Prostate gland (tissue), 2 donors: ENCODE results near the gene JSRP1.

Source experiments
- POLR2A ChIP-seq: fragments of 450-650 bp; IDR thresholded peaks from one replicate; pipeline ENCODE4 v1.6.1; 2016; ENCODE audit warnings: antibody characterized with exemption, mild to moderate bottlenecking
- POLR2AphosphoS5 ChIP-seq: sonication (generic); formaldehyde crosslinking; IDR thresholded peaks from one replicate; pipeline ENCODE4 v1.6.1; 2017; ENCODE audit warnings: antibody characterized with exemption
- TF ChIP-seq, protein P1 (sequence below), 4 experiments: fragments of 200-600 bp in 2 of 4; fragments of 450-650 bp in 2 of 4; sonication (generic) in 2 of 4; IDR thresholded peaks; 1 replicate in 3 of 4; 2 replicates in 1 of 4; pipeline ENCODE4 v1.5.1; 2016 to 2019; ENCODE audit warnings: antibody characterized with exemption in 4 of 4, mild to moderate bottlenecking in 2 of 4, moderate library complexity in 2 of 4

DNA sequence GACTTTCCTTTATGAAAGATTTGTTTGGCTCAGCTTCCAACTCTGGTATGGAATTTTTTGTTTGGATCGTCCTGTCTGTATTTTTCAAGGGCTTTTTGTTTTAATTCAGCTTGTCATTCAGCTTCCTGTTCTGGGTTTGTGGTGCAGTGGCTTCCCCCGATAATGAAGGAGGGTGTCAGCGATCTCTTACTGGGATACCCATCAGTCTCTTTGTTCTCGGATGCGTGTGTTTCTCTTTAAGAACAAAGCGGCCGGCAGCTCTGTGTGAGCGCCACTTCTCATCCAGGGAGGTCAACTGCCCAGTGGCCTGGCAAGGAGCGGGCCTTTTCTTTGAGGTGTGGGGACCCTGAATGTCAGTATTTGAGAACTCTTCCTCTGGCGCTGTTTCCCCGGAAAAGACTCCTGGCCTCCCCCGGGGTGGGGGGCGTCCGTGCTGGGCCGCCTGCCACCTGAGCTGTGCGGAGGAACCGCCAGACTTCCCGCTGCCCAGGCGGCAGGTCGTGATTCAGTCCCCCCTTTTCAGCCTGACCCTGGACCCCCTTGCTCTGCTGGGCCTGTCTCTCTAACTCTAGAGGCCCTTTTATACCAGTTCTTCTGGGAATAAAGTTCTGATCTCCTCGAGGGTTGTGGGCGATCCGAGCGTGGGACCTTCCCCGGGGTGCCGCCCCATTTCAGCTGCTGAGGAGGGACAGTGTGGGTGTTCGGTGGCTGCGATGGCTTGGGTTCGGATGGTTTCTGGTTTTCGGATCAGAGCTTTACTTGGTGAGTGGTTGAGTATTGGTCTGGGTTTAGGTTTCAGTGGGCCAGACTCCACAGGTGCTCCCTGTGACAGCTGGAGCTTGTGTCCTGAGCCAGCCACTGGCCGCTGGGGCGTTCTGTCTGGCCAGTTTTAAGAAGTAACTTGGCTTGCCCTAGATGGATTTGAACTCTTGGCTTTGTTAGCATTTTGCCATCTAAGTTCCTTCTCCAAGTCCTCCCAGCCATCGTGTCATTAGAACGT is 16.1 kb downstream of the JSRP1 start:
- TF ChIP-seq, protein P1, sequence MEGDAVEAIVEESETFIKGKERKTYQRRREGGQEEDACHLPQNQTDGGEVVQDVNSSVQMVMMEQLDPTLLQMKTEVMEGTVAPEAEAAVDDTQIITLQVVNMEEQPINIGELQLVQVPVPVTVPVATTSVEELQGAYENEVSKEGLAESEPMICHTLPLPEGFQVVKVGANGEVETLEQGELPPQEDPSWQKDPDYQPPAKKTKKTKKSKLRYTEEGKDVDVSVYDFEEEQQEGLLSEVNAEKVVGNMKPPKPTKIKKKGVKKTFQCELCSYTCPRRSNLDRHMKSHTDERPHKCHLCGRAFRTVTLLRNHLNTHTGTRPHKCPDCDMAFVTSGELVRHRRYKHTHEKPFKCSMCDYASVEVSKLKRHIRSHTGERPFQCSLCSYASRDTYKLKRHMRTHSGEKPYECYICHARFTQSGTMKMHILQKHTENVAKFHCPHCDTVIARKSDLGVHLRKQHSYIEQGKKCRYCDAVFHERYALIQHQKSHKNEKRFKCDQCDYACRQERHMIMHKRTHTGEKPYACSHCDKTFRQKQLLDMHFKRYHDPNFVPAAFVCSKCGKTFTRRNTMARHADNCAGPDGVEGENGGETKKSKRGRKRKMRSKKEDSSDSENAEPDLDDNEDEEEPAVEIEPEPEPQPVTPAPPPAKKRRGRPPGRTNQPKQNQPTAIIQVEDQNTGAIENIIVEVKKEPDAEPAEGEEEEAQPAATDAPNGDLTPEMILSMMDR (IDR thresholded peaks at IDR 0.05) = no peak
- TF ChIP-seq POLR2A (no peak), POLR2AphosphoS5 (no peak)
